Smooth muscle cell of trachea (primary cell): ENCODE data around the gene CASQ2. TPM values are rescaled to one million over a fixed set of nuclear protein-coding genes. Genes with fewer than 3 reads are reported as not detected.

Experiments
- total RNA-seq: library from RNA; depleted of rRNA; stranded (reverse); fragments of >200 nt; gene quantifications from 2 replicates; pipeline ENCODE4 v1.2.1, GENCODE V29; 2014

Gene CASQ2
- total RNA-seq: under 0.01 TPM in 1 of 2 replicates, not detected in the other

DNA sequence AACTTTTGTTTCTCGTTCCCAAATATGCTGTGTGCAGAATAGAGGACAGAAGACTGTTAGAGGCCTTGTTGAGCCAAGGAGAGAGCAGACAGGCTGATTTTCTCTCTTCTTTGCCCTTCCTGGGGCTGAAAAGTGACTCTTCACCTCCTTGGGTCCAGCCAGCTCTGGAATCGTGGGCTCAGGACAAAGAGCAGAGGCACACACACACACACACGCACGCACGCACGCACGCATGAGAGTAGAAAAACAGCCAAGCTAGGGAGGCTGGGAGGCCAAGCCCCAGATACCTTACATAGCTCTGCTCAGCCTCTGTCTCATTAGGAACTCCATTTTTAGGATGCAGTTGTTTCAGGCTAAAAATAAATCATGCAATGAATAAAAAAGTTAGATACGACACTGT is at the start of gene CASQ2:
Gene CASQ2, minus strand, starts transcription at position 166 of the 400 bp plus-strand sequence. CDS start 173 bp downstream, outside the sequence.

Other genes with a start within 250 kb of the CASQ2 start
- 9.5 and 11.9 TPM in 2 replicates for gene VANGL1, start 126.7 kb downstream of the CASQ2 start, total RNA-seq
- gene NHLH2, start 72.4 kb upstream of the CASQ2 start, total RNA-seq: not detected in 2 replicates
- gene SLC22A15, start 207.8 kb upstream of the CASQ2 start, total RNA-seq: 6.5 and 7.6 TPM in 2 replicates